K562 (cell line): ENCODE results near the gene ING5. TPM values are rescaled to one million over a fixed set of nuclear protein-coding genes. Genes with fewer than 3 reads are reported as not detected.

Experiments
- BRCA1 ChIP-seq, 2 experiments: fragments of 450-650 bp in 1 of 2; sonication (generic) in 1 of 2; formaldehyde crosslinking in 1 of 2; IDR thresholded peaks; 2 replicates each; pipeline versions ENCODE4 v1.5.0 to v1.6.1; 2017 to 2020; ENCODE audit warnings: mild to moderate bottlenecking in 1 of 2, missing genetic modification reagents in 1 of 2
- CXXC5 ChIP-seq: fragments of 250-450 bp; sonication (Bioruptor Pico); IDR thresholded peaks from 2 replicates; pipeline ENCODE4 v1.8.0; 2022; ENCODE audit warnings: inconsistent platforms, mild to moderate bottlenecking, moderate library complexity
- ELF4 ChIP-seq: fragments of 450-650 bp; formaldehyde crosslinking; IDR thresholded peaks from 2 replicates; pipeline ENCODE4 v1.4.0; 2022; ENCODE audit warnings: missing genetic modification characterization
- HMGXB4 ChIP-seq: sonication (generic); formaldehyde crosslinking; IDR thresholded peaks from 2 replicates; pipeline ENCODE4 v1.8.1; 2023; ENCODE audit warnings: mild to moderate bottlenecking, missing genetic modification reagents
- KDM5B ChIP-seq: fragments of 200-600 bp; sonication (generic); IDR thresholded peaks from 2 replicates; pipeline ENCODE4 v1.6.1; 2012; ENCODE audit warnings: low read depth, mild to moderate bottlenecking, moderate library complexity, low read length, control low read depth, inconsistent platforms; ENCODE audit not compliant: insufficient replicate concordance
- KLF6 ChIP-seq: fragments of 250-450 bp; sonication (Bioruptor Pico); IDR thresholded peaks from 2 replicates; pipeline ENCODE4 v1.4.0; 2020; ENCODE audit warnings: mild to moderate bottlenecking, moderate library complexity, borderline replicate concordance
- NEUROD1 ChIP-seq: fragments of 150-350 bp; IDR thresholded peaks from 2 replicates; pipeline ENCODE4 v1.6.1; 2014; ENCODE audit warnings: borderline replicate concordance, low read length, low read depth; ENCODE audit not compliant: partially characterized antibody
- RBM17 ChIP-seq: fragments of 200-400 bp; formaldehyde crosslinking; IDR thresholded peaks from 2 replicates; pipeline ENCODE4 v1.6.1; 2017; ENCODE audit warnings: low read depth, mild to moderate bottlenecking, low read length, borderline replicate concordance
- RCOR1 ChIP-seq, 2 experiments: IDR thresholded peaks; 2 replicates each; pipeline ENCODE4 v1.6.1; 2012; ENCODE audit warnings: low read depth in 2 of 2, low read length in 2 of 2, borderline replicate concordance in 1 of 2, improper control_type of control experiment in 1 of 2
- SIX5 ChIP-seq, 2 experiments: IDR thresholded peaks; 2 replicates each; pipeline ENCODE4 v1.6.1; 2011; ENCODE audit warnings: low read length in 2 of 2, borderline replicate concordance in 1 of 2, low read depth in 1 of 2, mild to moderate bottlenecking in 1 of 2, moderate library complexity in 1 of 2; ENCODE audit not compliant: insufficient read depth in 1 of 2
- SUPT5H ChIP-seq: fragments of 450-650 bp; IDR thresholded peaks from 2 replicates; pipeline ENCODE4 v1.6.1; 2016
- TCF3 ChIP-seq: sonication (generic); formaldehyde crosslinking; IDR thresholded peaks from 2 replicates; pipeline ENCODE4 v1.4.0; 2020; ENCODE audit warnings: mild to moderate bottlenecking, missing genetic modification reagents
- TEAD2 ChIP-seq: fragments of 450-650 bp; IDR thresholded peaks from 2 replicates; pipeline ENCODE4 v1.6.1; 2016; ENCODE audit warnings: missing genetic modification characterization, control low read depth, missing compliant biosample characterization
- THRB ChIP-seq: fragments of 450-650 bp; formaldehyde crosslinking; conservative IDR thresholded peaks from 2 replicates; pipeline ENCODE4 v1.4.0; 2022; ENCODE audit warnings: mild to moderate bottlenecking, missing genetic modification characterization
- ZBTB49 ChIP-seq: sonication (generic); formaldehyde crosslinking; IDR thresholded peaks from 2 replicates; pipeline ENCODE4 v1.8.0; 2022; ENCODE audit warnings: missing genetic modification reagents, mild to moderate bottlenecking, borderline replicate concordance
- ZNF586 ChIP-seq: fragments of 450-650 bp; formaldehyde crosslinking; conservative IDR thresholded peaks from 2 replicates; pipeline ENCODE4 v1.4.0; 2020; ENCODE audit warnings: mild to moderate bottlenecking, moderate library complexity
- polyA plus RNA-seq, 8 experiments: library from polyadenylated mRNA; depleted of rRNA in 4 of 8; stranded (reverse) in 5 of 8; unstranded in 3 of 8; fragments of >200 nt; fragmentation: Nextera tagmentation in 2 of 8; fragmentation: Illumina TruSeq in 1 of 8; extraction: Ambion mirVana in 2 of 8; extraction: Trizol in 1 of 8; gene quantifications; 2 replicates each; pipeline versions ENCODE4 v1.2.1 to v1.2.3, GENCODE V29; 2011 to 2014; ENCODE audit warnings: inconsistent platforms in 1 of 8, missing spikeins in 1 of 8
- total RNA-seq, 7 experiments: library from RNA; depleted of rRNA in 6 of 7; stranded (reverse); fragments of >200 nt in 6 of 7; fragmentation: Illumina TruSeq in 2 of 7; extraction: Trizol in 2 of 7; gene quantifications; 2 replicates each; pipeline versions ENCODE4 v1.2.1 to v1.2.3, GENCODE V29; 2011 to 2021; ENCODE audit warnings: low replicate concordance in 1 of 7
- TF ChIP-seq, protein P1 (sequence below): sonication (generic); formaldehyde crosslinking; IDR thresholded peaks from 2 replicates; pipeline ENCODE4 v1.8.0; 2023; ENCODE audit warnings: mild to moderate bottlenecking, missing genetic modification reagents

Gene ING5
- total and polyA plus RNA-seq, 9 of the 15 experiments (the other 6 are each of a cell fraction or from before 2014, with no cell fraction given), result 10.4 to 53.3 (median 27.9) TPM

- TF ChIP-seq TCF3 (CRISPR knock-in tag) (no peak), HMGXB4 (no peak), ZNF586 (CRISPR knock-in tag) (no peak), SIX5 (IDR thresholded peaks at IDR 0.05; ENCODE audit: borderline replicate concordance in 1 of 2, insufficient read depth in 1 of 2, low read depth in 1 of 2, low read length in 2 of 2) (no peak), KDM5B (peak; percentile 47), SUPT5H (peak; percentile 73), NEUROD1 (no peak), KLF6 (CRISPR knock-in tag) (no peak), THRB (CRISPR knock-in tag) (no peak), BRCA1 (IDR thresholded peaks at IDR 0.05) (no peak), BRCA1 (CRISPR knock-in tag; IDR thresholded peaks at IDR 0.05) (no peak), RCOR1 (IDR thresholded peaks at IDR 0.05; ENCODE audit: borderline replicate concordance in 1 of 2, low read depth in 2 of 2, low read length in 2 of 2) (no peak), RBM17 (no peak), TEAD2 (tag) (no peak), ELF4 (CRISPR knock-in tag) (0 out of 2 replicates have a peak, but pooled peaks have one; percentile 28), CXXC5 (peak; percentile 64), ZBTB49 (CRISPR knock-in tag) (no peak)
- TF ChIP-seq, protein P1, sequence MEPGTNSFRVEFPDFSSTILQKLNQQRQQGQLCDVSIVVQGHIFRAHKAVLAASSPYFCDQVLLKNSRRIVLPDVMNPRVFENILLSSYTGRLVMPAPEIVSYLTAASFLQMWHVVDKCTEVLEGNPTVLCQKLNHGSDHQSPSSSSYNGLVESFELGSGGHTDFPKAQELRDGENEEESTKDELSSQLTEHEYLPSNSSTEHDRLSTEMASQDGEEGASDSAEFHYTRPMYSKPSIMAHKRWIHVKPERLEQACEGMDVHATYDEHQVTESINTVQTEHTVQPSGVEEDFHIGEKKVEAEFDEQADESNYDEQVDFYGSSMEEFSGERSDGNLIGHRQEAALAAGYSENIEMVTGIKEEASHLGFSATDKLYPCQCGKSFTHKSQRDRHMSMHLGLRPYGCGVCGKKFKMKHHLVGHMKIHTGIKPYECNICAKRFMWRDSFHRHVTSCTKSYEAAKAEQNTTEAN (CRISPR knock-in tag), result no peak
Observed at GRCh38 chr2:241701399-241702154, at the start of gene ING5 (continued).
